HG02588 (cell line): ENCODE measurements around the gene CCDC78.

Source experiments
- ATAC-seq: cut with Tn5 transposase; IDR thresholded peaks from one replicate; pipeline ENCODE4 v1.9.1; 2021; ENCODE audit warnings: mild to moderate bottlenecking, moderate library complexity; ENCODE audit not compliant: unreplicated experiment

The CCDC78 gene

GRCh38 chr16:740459-740763 lies 14.2 kb upstream of the CCDC78 start:
- peak; percentile 15 for ATAC-seq

DNA sequence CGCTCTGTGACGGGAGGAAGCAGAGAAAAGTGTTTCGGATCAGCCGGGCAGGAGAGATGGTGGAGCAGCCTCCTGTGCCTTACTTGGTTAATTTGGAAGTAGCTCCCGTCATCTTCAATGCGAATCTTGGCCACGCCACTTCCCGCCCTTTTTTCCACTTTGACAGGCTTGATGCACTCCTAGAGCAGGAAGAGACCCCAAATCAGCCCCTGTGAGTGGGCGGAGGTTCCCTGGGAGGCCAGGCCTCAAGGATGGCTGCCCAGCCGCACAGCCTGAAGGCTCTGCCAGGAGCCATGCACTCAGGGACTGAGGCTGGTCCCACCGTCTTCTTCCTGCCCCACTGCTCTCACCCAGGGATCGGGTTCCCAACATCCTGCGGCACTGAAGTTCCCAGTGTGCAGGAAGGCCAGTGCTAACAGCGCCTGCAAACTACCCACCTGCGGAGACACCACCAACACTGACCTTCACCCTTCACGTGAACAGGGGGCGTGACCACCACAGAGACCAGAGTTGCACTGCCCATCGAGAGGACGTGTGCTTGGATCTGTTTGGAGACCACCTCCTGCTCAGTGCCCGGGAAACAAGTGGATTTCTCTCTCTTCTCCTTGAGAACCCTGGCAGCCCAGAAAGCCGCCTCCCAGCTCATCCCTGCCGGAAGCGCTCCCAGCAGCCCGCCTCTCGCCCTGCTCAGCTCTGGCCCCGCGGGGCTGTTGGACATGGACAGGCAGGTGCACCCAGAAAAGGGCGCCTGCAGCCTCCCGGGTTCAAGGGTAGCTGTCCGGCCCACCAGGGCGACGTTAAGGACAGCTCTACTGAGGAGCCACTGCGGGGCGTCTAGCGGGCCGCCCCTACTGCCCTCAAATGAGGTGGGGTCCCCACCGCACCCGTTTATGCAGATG lies 13.6 kb upstream of the CCDC78 start:
- no peak for ATAC-seq

- ATAC-seq = no peak
Measured at GRCh38 chr16:736936-737481, 10.8 kb upstream of the CCDC78 start.

DNA sequence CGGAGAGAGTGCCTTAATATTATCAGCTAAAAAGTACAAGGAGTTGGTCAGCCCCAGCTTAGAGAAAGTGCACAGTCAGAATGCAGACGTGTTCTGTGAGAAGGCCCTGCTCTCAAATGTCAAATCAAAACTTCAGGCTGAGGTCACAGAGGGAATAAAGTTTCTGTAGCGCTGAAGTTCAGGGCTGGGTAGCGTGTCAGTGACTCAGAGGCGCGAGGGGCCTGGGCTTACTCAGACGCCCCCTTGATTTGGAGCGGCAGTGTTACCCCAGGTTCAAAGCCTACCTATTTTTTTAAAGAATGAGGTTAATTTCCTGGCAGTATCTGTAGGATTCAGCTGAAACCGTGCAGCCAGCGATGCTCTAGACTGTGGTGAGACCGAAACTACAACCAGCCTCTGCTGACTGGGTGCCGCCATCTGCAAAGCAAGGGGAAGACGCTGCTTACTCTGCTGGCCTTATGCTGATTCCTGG lies 9.8 kb upstream of the CCDC78 start:
- ATAC-seq = no peak

DNA sequence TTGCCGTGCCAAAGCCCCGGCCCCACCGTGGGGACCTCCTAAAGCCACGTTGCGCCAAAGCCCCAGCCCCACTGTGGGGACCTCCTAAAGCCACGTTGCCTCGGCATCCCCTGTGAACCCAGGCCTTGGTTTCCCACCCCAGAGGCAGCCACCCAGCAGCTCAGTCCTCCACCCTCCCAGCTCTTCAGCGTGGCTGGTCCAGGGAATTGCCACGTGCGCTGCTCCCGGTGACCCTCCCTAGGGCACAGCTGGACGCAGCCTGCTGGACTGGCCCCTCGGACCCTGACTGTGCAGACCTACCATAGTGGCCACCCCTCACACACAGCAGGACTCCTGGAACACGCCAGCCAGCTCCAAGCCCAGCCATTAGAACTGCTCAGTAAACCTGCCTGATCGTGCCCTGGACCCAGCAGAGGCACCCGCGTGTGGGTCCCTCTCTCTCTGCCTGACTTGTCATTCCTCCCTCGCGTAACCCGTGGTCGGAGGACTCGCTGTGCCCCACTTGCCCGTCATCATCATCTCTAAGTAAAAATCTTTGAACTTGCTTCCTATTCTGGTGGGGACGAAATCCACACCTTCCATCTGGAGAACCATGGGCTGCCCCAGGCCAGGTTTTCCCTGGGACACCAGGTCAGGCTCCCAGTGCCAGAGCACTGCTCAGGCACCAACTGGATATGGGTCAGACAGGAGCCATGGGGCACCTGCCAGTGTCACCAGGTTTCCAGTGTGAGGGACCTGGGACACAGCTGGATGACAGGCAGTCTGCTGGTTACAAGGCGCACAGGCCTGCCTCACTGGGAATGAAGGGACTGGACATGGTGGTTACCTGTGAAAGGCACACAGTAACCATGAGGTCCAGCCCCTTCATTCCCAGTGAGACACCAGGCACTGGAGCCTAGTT lies 9.0 kb upstream of the CCDC78 start:
- no peak for ATAC-seq

DNA sequence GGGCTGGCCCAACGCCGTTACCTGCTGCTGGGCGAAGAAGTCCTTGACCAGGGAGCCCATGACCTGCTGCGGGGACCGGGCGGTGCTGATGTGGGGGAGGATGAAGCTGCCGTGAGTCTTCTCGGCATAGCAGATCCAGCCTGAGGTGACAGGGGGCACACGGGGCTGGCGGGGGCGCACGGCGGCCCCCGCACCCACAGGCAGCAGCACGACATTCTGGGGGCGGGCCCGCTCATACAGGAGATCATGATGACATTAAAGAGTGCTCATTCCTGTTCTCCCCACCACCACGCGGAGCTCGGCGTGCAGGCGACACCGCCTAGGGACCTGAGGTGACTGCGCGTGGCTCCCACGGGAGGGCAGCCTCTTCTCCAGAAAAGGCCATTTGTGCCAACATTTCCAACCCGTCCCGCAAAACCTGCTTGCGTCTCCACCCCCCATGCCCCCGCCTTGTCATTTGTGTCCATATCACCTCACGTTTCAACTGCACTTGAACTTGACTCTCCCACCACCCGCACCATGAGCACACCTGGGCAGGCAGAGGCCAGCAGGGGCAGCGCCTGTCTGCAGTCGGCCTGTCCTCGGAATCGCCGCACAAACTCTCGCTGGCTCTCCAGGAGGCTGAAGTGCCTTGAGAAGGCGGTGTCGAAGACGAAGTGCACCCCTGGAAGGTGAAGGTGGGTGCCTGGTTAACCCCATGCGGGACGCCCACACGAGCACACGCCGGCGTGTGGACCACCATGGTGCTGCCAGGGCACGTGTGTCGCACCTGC lies 8.2 kb upstream of the CCDC78 start:
- ATAC-seq = no peak

DNA sequence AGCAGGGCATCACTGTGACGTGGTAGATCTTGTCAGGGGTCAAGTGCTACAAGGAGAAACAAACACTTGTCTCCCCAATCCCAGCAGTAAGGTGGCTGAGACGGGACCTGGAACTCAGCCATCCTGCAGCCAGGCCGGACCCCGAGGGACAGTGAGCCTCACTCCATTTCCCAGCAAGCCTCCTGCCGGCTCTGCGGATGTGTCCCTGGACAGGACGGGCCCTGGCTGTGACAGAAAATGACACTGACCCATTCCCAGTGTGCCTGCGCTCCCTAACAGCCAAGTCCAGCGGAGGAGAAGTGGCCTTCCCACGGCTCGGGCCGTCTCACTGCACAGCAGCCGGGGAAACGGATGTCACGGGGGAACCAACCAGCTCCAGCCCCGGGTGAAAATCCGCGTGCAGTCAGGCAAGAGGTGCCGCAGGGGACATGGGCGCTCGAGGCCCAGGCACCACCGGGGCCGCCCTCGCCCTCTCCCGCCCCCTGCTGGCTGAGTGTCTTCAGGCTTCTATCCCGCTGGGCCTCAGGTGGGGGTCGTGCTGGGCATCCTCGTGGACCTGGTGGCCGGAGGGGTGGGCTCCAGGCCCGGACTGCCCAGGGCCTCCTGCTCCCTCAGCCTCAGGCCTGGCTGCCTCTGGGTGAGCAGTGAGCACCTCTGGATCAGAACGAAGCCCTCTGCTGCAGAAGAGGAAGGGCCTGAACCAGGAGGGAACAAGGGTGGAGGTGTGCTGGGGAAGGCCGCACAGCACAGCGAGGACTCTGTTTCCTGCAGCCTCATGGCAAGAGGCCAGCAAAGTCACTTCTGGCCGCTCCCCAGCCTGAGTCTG lies 7.4 kb upstream of the CCDC78 start:
- no peak for ATAC-seq

GRCh38 chr16:732936-733335 lies 6.7 kb upstream of the CCDC78 start:
- ATAC-seq = no peak

- ATAC-seq = no peak
Measured at GRCh38 chr16:732332-732731, 6.1 kb upstream of the CCDC78 start.

DNA sequence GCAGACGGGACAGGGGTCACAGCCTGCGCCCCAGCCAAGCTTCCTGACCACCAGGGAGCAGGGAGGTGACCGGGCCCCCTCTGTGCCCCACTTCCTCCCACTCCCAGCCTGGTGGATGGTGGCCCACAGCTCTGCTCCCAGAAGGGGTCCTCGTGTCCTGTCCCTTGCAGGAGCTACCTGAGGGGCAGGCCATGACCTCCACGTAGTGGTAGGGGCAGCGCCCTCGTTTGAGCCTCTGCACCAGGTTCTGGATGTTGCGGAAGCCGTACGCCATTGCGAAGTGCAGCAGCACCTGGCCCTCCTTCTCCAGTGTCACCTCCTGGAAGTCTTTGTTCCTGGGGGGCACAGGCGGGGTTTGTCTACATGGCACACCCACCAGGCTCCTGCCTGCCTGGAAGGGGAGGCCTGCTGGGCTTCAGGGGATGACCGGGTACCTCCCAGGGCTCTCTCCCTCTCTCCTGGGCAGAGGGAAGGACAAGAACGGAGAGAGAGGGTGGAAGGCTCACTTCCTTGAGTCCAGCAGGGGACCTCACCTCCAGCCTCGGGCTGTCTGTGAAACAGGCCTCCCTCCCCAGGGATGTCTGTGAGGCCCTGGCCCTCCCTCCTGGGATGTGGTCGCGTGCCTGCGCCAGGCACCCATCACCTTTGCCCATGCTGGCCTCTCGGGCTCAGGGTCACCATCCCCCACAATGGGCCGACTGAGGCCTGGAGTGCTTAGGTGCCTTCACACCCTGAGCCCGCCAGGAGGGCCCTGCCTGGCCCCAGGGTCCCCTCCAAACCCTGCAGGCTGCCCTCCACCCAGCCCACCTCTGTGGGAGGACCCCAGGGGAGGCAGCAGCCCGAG lies 4.6 kb upstream of the CCDC78 start:
- no peak for ATAC-seq

- no peak for ATAC-seq
Measured at GRCh38 chr16:729768-730665, 3.8 kb upstream of the CCDC78 start.

GRCh38 chr16:728890-729744 lies 2.9 kb upstream of the CCDC78 start:
- ATAC-seq = no peak

- no peak for ATAC-seq
Measured at GRCh38 chr16:728131-728889, 2.1 kb upstream of the CCDC78 start.

- no peak for ATAC-seq
Measured at GRCh38 chr16:727291-727977, 1.2 kb upstream of the CCDC78 start.

GRCh38 chr16:726188-726437 lies 130 bp downstream of the CCDC78 start:
- ATAC-seq = no peak
